Heart right ventricle (tissue), 16 donors: Measurements from ENCODE around the gene ELAVL4. TPM values are rescaled to one million over a fixed set of nuclear protein-coding genes. Genes with fewer than 3 reads are reported as not detected.

Experiments used
- ATAC-seq, 8 donors: fragments of 200-7000 bp; cut with Tn5 transposase; one replicate each; pipeline ENCODE4 v1.9.1; 2020; ENCODE audit warnings: mild to moderate bottlenecking in 8 of 8, moderate library complexity in 8 of 8, moderate number of reproducible peaks in 1 of 8
- DNase-seq, 2 donors: peaks; one replicate each; pipeline ENCODE4 v3.0.0-alpha.2; 2020
- H3K27ac ChIP-seq, 10 donors: fragments of 200-600 bp; sonication (generic) in 2 of 10; one replicate each; pipeline versions ENCODE4 v1.5.0 to v1.8.0; 2020 to 2022; ENCODE audit warnings: mild to moderate bottlenecking in 3 of 10
- H3K27me3 ChIP-seq, 7 donors: fragments of 200-600 bp; one replicate each; pipeline ENCODE4 v1.8.0; 2021 to 2022; ENCODE audit warnings: mild to moderate bottlenecking in 2 of 7
- H3K36me3 ChIP-seq, 9 donors: fragments of 200-600 bp; sonication (generic) in 1 of 9; one replicate each; pipeline versions ENCODE4 v1.5.0 to v1.8.0; 2020 to 2022; ENCODE audit warnings: mild to moderate bottlenecking in 2 of 9
- H3K4me1 ChIP-seq, 9 donors: fragments of 200-600 bp; sonication (generic) in 1 of 9; one replicate each; pipeline versions ENCODE4 v1.5.0 to v1.8.0; 2020 to 2022; ENCODE audit warnings: mild to moderate bottlenecking in 4 of 9
- H3K4me3 ChIP-seq, 10 donors: fragments of 200-600 bp; sonication (generic) in 2 of 10; one replicate each; pipeline versions ENCODE4 v1.5.0 to v1.8.0; 2020 to 2022; ENCODE audit warnings: mild to moderate bottlenecking in 7 of 10, moderate library complexity in 2 of 10
- H3K9me3 ChIP-seq, 11 donors: fragments of 200-600 bp in 10 of 11; sonication (generic) in 2 of 11; one replicate each; pipeline versions ENCODE4 v1.5.0 to v1.8.0; 2013 to 2022; ENCODE audit warnings: mild to moderate bottlenecking in 2 of 11, control low read depth in 1 of 11, moderate library complexity in 1 of 11
- CTCF ChIP-seq, 9 donors: fragments of 200-600 bp; sonication (generic) in 2 of 9; IDR thresholded peaks; one replicate each; pipeline versions ENCODE4 v1.5.0 to v1.8.0; 2021 to 2022; ENCODE audit warnings: antibody characterized with exemption in 9 of 9, mild to moderate bottlenecking in 5 of 9, moderate library complexity in 1 of 9
- WGBS, 2 donors: extraction: QIAGEN DNeasy Blood & Tissue Kit; methylation state at CpG; one replicate each; pipeline ENCODE4 v1.1.7; 2013; ENCODE audit warnings: inconsistent platforms in 1 of 2; 5-methylcytosine and 5-hydroxymethylcytosine counted together
- intact Hi-C, 10 donors: fragments of 100-400 bp; cut with DNase I; formaldehyde crosslinking; loops; one replicate each; pipeline versions ENCODE4 v1.11.1 to v1.14.2; 2022
- polyA plus RNA-seq, 2 donors: library from polyadenylated mRNA; stranded (reverse); fragments of 200-250 nt; gene quantifications; one replicate each; pipeline ENCODE4 v1.2.3, GENCODE V29; 2013
- total RNA-seq, 10 donors: library from RNA; stranded (reverse); fragmentation: NEBNext Ultra II Directional in 3 of 10; extraction: Animal tissue kit (Norgen Biotek cat#: 25700) in 3 of 10; gene quantifications; one replicate each; pipeline versions ENCODE4 v1.2.1 to v1.2.4, GENCODE V29; 2021 to 2023
- donor health status: Arrhythmogenic right ventricular cardiomyopathy.
- donor health status: ischemic (EF 13 %, LVEDD 7.1; RV severe dilation, severe dysfunction).
- donor health status: healthy with polysubstance abuse.
- donor health status: DM: no; HTN: yes; CAD: no.
- donor health status: DM: no; HTN: no; CAD: no.
- donor health status: ischemic (EF 25% LVEDD 6.9; RV normal size, moderate dysfunction).
- donor health status: ischemic (EF 25% LVEDD 5.7; RV mildly dilated, moderate dysfunction).
- donor health status: healthy.
- donor health status: DM: yes; HTN: yes; CAD: no.
- donor health status: Ischemic cardiomyopathy.
- donor health status: ischemic (EF 35%, LVEDD 5.7; RV mildly dilated, moderate dysfunction).
- donor health status: nonischemic (EF 11% LVEDD 7.7; RV severe dilation, severe dysfunction).
- donor health status: DM: yes; HTN: yes; CAD: no.
- donor health status: PGD.
- donor health status: ischemic (EF 29% LVEDD 5.4; RV normal size, mild dysfunction).
- donor health status: nonischemic (EF 23%, LVEDD 6.1; RV moderate dilation, normal function).

Gene ELAVL4
- total and polyA plus RNA-seq, 12 donors: 0.03 to 0.49 (median 0.09) TPM; not detected in 9

GRCh38 chr1:50183378-50184133, 74.8 kb downstream of the ELAVL4 start:
- Histone ChIP-seq H3K27ac (no peak overlapping the region), H3K4me1 (peaks cover 0 to 12% (median 0%) of the 10 kb centered on the region in 9 donors), H3K4me3 (no peak overlapping the region), H3K9me3 (peaks cover 0 to 3% (median 0%) of the 10 kb centered on the region in 11 donors), H3K27me3 (no peaks in the 10 kb centered on the region), H3K36me3 (no peaks in the 10 kb centered on the region)
- intact Hi-C loops: no loop called here
- TF ChIP-seq CTCF (IDR thresholded peaks at IDR 0.05): no peak
- WGBS, 2 donors: 40 to 45% methylated on average over 12 of the region's 12 CpGs
- peak in 1 of 2 donors; percentile 10 for DNase-seq
- ATAC-seq: peak in 3 of 8 donors; percentile 64 to 67 (median 66)

GRCh38 chr1:50189369-50189768, 80.6 kb downstream of the ELAVL4 start:
- no peak for TF ChIP-seq CTCF (IDR thresholded peaks at IDR 0.05)
- Histone ChIP-seq H3K9me3 (peaks cover 0 to 3% (median 0%) of the 10 kb centered on the region in 11 donors), H3K4me3 (no peak overlapping the region), H3K27ac (no peak overlapping the region), H3K36me3 (no peaks in the 10 kb centered on the region), H3K4me1 (no peaks in the 10 kb centered on the region), H3K27me3 (peaks cover 0 to 7% (median 0%) of the 10 kb centered on the region in 7 donors)
- 77 to 82% methylated on average over 3 of the region's 3 CpGs for WGBS, 2 donors
- DNase-seq (no peak), ATAC-seq (no peak)
- intact Hi-C loops: no loop called here

- no peak for ATAC-seq
- WGBS, 2 donors: 45 to 61% methylated on average over 3 of the region's 3 CpGs
- intact Hi-C loops: no loop called here
Measured at GRCh38 chr1:50193002-50193401, 84.3 kb downstream of the ELAVL4 start.

GRCh38 chr1:50195205-50195604, 86.5 kb downstream of the ELAVL4 start:
- Histone ChIP-seq H3K27me3 (peaks cover 0 to 20% (median 7%) of the 10 kb centered on the region in 7 donors), H3K4me3 (no peak overlapping the region), H3K4me1 (no peaks in the 10 kb centered on the region), H3K9me3 (no peaks in the 10 kb centered on the region), H3K36me3 (no peaks in the 10 kb centered on the region), H3K27ac (no peak overlapping the region)
- intact Hi-C loops: no loop called here
- no peak for TF ChIP-seq CTCF (IDR thresholded peaks at IDR 0.05)
- DNase-seq (no peak), ATAC-seq (no peak)
- 57 to 64% methylated on average over 2 of the region's 2 CpGs for WGBS, 2 donors

More at GRCh38 chr1:50193002-50193401, 84.3 kb downstream of the ELAVL4 start:
- Histone ChIP-seq H3K9me3 (no peaks in the 10 kb centered on the region), H3K27ac (no peak overlapping the region), H3K36me3 (no peaks in the 10 kb centered on the region), H3K4me3 (no peak overlapping the region), H3K4me1 (no peaks in the 10 kb centered on the region), H3K27me3 (peaks cover 0 to 20% (median 7%) of the 10 kb centered on the region in 7 donors)
- no peak for TF ChIP-seq CTCF (IDR thresholded peaks at IDR 0.05)
- no peak for DNase-seq
